ENCODE results near the gene CFAP92.
"Not testable (repeated sequence)": the region's sequence is repeated elsewhere in the genome, so short reads cannot be mapped to it uniquely, and the experiment has no call there.

The CFAP92 gene

GRCh38 chr3:128889139-128889894, 104.6 kb downstream of the CFAP92 start:
- DNase-seq (ENCODE audit: low read depth): no peak

GRCh38 chr3:128884992-128885391, 108.9 kb downstream of the CFAP92 start:
- no peak for DNase-seq (ENCODE audit: low read depth)

- no peak for DNase-seq (ENCODE audit: low read depth)
These were observed 111.2 kb downstream of the CFAP92 start for GRCh38 chr3:128882719-128883118.

GRCh38 chr3:128881576-128881975, 112.3 kb downstream of the CFAP92 start:
- no peak for DNase-seq (ENCODE audit: low read depth)

- DNase-seq (ENCODE audit: low read depth): not testable (repeated sequence)
These were observed 113.4 kb downstream of the CFAP92 start for GRCh38 chr3:128880455-128880854.

- DNase-seq (ENCODE audit: low read depth): no peak
These were observed 113.9 kb downstream of the CFAP92 start for GRCh38 chr3:128879991-128880390.

GRCh38 chr3:128879125-128879969, 114.5 kb downstream of the CFAP92 start, which contains the start of gene ACAD9:
Gene ACAD9 (plus strand): TSS chr3:128879620. CDS start chr3:128879692, 72 bp downstream.
- peak; percentile 99 for DNase-seq (ENCODE audit: low read depth)

GRCh38 chr3:128878556-128879124, 115.2 kb downstream of the CFAP92 start:
- DNase-seq (ENCODE audit: low read depth): no peak

GRCh38 chr3:128878011-128878457, 115.8 kb downstream of the CFAP92 start:
- no peak for DNase-seq (ENCODE audit: low read depth)

GRCh38 chr3:128875556-128876120, 118.2 kb downstream of the CFAP92 start:
- peak; percentile 6 for DNase-seq (ENCODE audit: low read depth)

GRCh38 chr3:128874481-128875180, 119.2 kb downstream of the CFAP92 start:
- DNase-seq (ENCODE audit: low read depth): no peak

- DNase-seq (ENCODE audit: low read depth): no peak
These were observed 120.4 kb downstream of the CFAP92 start for GRCh38 chr3:128873244-128874022.

- DNase-seq (ENCODE audit: low read depth): no peak
These were observed 121.1 kb downstream of the CFAP92 start for GRCh38 chr3:128872744-128873143.

- DNase-seq (ENCODE audit: low read depth): no peak
These were observed 121.6 kb downstream of the CFAP92 start for GRCh38 chr3:128872282-128872681.

- DNase-seq (ENCODE audit: low read depth): no peak
These were observed 123.5 kb downstream of the CFAP92 start for GRCh38 chr3:128870347-128870746.

GRCh38 chr3:128867200-128868125, 126.4 kb downstream of the CFAP92 start:
- DNase-seq (ENCODE audit: low read depth): no peak

GRCh38 chr3:128864849-128865804, 128.7 kb downstream of the CFAP92 start:
- DNase-seq (ENCODE audit: low read depth): not testable (repeated sequence)

GRCh38 chr3:128864351-128864811, 129.5 kb downstream of the CFAP92 start:
- DNase-seq (ENCODE audit: low read depth): no peak
